Measurements from ENCODE around the gene ATP8A2.

- TF ChIP-seq YY1 (IDR thresholded peaks at IDR 0.05; ENCODE audit: low read depth, low read length) = no peak
- no peak for TF ChIP-seq CREB1 (IDR thresholded peaks at IDR 0.05)
- no peak for TF ChIP-seq EZH2 (IDR thresholded peaks at IDR 0.05; ENCODE audit: low read depth, low read length, severe bottlenecking)
- TF ChIP-seq ZNF274 (IDR thresholded peaks at IDR 0.05; ENCODE audit: borderline replicate concordance, extremely low read depth, low read length) = no peak
- no peak for TF ChIP-seq POLR2AphosphoS5 (IDR thresholded peaks at IDR 0.05; ENCODE audit: low read depth, low read length)
- TF ChIP-seq CTCF (IDR thresholded peaks at IDR 0.05; ENCODE audit: control extremely low read depth in 1 of 3, insufficient read depth in 1 of 3, low read depth in 1 of 3, low read length in 3 of 3) = no peak
- no peak for TF ChIP-seq BRCA1 (IDR thresholded peaks at IDR 0.05; ENCODE audit: low read depth, low read length)
- no peak for TF ChIP-seq POLR2A (IDR thresholded peaks at IDR 0.05; ENCODE audit: control extremely low read depth in 1 of 2, low read depth in 2 of 2, low read length in 2 of 2)
- no peak for TF ChIP-seq SIN3A (conservative IDR thresholded peaks at IDR 0.05 in 1 of 2, IDR thresholded peaks at IDR 0.05 in 1 of 2; ENCODE audit: low read depth in 1 of 2, low read length in 2 of 2)
Measured at GRCh38 chr13:25927363-25927762, 555.6 kb downstream of the ATP8A2 start.

All from H1 (cell line).